IPS-11a (cell line): ENCODE data around the gene SKAP1.

ENCODE experiments used
- H3K4me3 ChIP-seq: one replicate; pipeline ENCODE4 v1.5.1; 2013; ENCODE audit warnings: low read depth, low read length, control low read depth

The SKAP1 gene

GRCh38 chr17:48153691-48154358, 276.2 kb downstream of the SKAP1 start:
- no peak overlapping the region for H3K4me3 ChIP-seq

GRCh38 chr17:48152289-48152688, 277.7 kb downstream of the SKAP1 start:
- H3K4me3 ChIP-seq = no peak overlapping the region

GRCh38 chr17:48151220-48151619, 278.8 kb downstream of the SKAP1 start:
- H3K4me3 ChIP-seq = no peak overlapping the region

- H3K4me3 ChIP-seq = no peak overlapping the region
Observed at GRCh38 chr17:48150597-48151001, 279.4 kb downstream of the SKAP1 start.

GRCh38 chr17:48149787-48150463, 280.1 kb downstream of the SKAP1 start:
- no peak overlapping the region for H3K4me3 ChIP-seq

- H3K4me3 ChIP-seq = no peak overlapping the region
Observed at GRCh38 chr17:48148854-48149786, 280.9 kb downstream of the SKAP1 start.

GRCh38 chr17:48148029-48148770, 281.8 kb downstream of the SKAP1 start:
- no peak overlapping the region for H3K4me3 ChIP-seq

GRCh38 chr17:48144976-48145798, 284.8 kb downstream of the SKAP1 start:
- no peak overlapping the region for H3K4me3 ChIP-seq

- H3K4me3 ChIP-seq = no peak overlapping the region
Observed at GRCh38 chr17:48144231-48144630, 285.8 kb downstream of the SKAP1 start.

- H3K4me3 ChIP-seq = no peak overlapping the region
Observed at GRCh38 chr17:48143629-48144028, 286.4 kb downstream of the SKAP1 start.

- H3K4me3 ChIP-seq = no peak overlapping the region
Observed at GRCh38 chr17:48139944-48140343, 290.1 kb downstream of the SKAP1 start.

- no peak overlapping the region for H3K4me3 ChIP-seq
Observed at GRCh38 chr17:48137656-48138055, 292.4 kb downstream of the SKAP1 start.

- no peak overlapping the region for H3K4me3 ChIP-seq
Observed at GRCh38 chr17:48134912-48135480, 295.0 kb downstream of the SKAP1 start.

- no peak overlapping the region for H3K4me3 ChIP-seq
Observed at GRCh38 chr17:48132385-48132784, 297.6 kb downstream of the SKAP1 start.

GRCh38 chr17:48131216-48131824, 298.7 kb downstream of the SKAP1 start:
- no peak overlapping the region for H3K4me3 ChIP-seq

- H3K4me3 ChIP-seq = no peak overlapping the region
Observed at GRCh38 chr17:48129981-48130380, 300.0 kb downstream of the SKAP1 start.

- no peak overlapping the region for H3K4me3 ChIP-seq
Observed at GRCh38 chr17:48128400-48128799, 301.6 kb downstream of the SKAP1 start.

- no peak overlapping the region for H3K4me3 ChIP-seq
Observed at GRCh38 chr17:48127371-48128051, 302.5 kb downstream of the SKAP1 start.

GRCh38 chr17:48126532-48126850, 303.5 kb downstream of the SKAP1 start:
- no peak overlapping the region for H3K4me3 ChIP-seq
